Fibroblast of pulmonary artery (primary cell): ENCODE data around the gene KCNK7.
A peak's percentile ranks its signal among the peaks of the same experiment; 100 is the strongest.

Source experiments
- DNase-seq: peaks from one replicate; pipeline ENCODE4 v3.0.0-alpha.2; 2010; ENCODE audit warnings: low read depth
- H3K4me3 ChIP-seq: replicated peaks from 2 replicates; pipeline ENCODE4 v1.5.1; 2011; ENCODE audit warnings: low read depth, mild to moderate bottlenecking, control low read depth, low read length, moderate library complexity
- CTCF ChIP-seq: IDR thresholded peaks from 2 replicates; pipeline ENCODE4 v1.5.1; 2011; ENCODE audit warnings: mild to moderate bottlenecking, control low read depth, low read length, inconsistent platforms; ENCODE audit errors: missing control alignments

The KCNK7 gene

GRCh38 chr11:65592858-65593517 lies 2.6 kb downstream of the KCNK7 start:
- TF ChIP-seq CTCF: no peak

GRCh38 chr11:65591939-65592857 lies 3.4 kb downstream of the KCNK7 start:
- no peak overlapping the region for H3K4me3 ChIP-seq
- no peak for DNase-seq
- TF ChIP-seq CTCF: no peak

More at GRCh38 chr11:65592858-65593517, 2.6 kb downstream of the KCNK7 start:
- DNase-seq: no peak
- H3K4me3 ChIP-seq: no peak overlapping the region

- no peak overlapping the region for H3K4me3 ChIP-seq
Observed at GRCh38 chr11:65590240-65590738, 5.3 kb downstream of the KCNK7 start.

GRCh38 chr11:65589444-65590239 lies 6.0 kb downstream of the KCNK7 start:
- no peak overlapping the region for H3K4me3 ChIP-seq
- TF ChIP-seq CTCF: no peak
- no peak for DNase-seq

More at GRCh38 chr11:65590240-65590738, 5.3 kb downstream of the KCNK7 start:
- TF ChIP-seq CTCF: no peak
- DNase-seq: peak; percentile 45

- peak; percentile 55 for TF ChIP-seq CTCF
- DNase-seq: peak; percentile 68
- H3K4me3 ChIP-seq: no peak overlapping the region
Observed at GRCh38 chr11:65588199-65589054, 7.2 kb downstream of the KCNK7 start.

- TF ChIP-seq CTCF: no peak
- no peak overlapping the region for H3K4me3 ChIP-seq
- peak; percentile 42 for DNase-seq
Observed at GRCh38 chr11:65586676-65587075, 8.9 kb downstream of the KCNK7 start.
